GM06990 (cell line): Measurements from ENCODE around the gene DCAF6.

ENCODE experiments used
- DNase-seq: peaks from one replicate; pipeline ENCODE4 v3.0.0-alpha.2; 2011; ENCODE audit not compliant: insufficient read length; ENCODE audit errors: extremely low read depth
- H3K27me3 ChIP-seq: replicated peaks from 2 replicates; pipeline ENCODE4 v1.6.0; 2011; ENCODE audit warnings: low read length; ENCODE audit not compliant: control insufficient read depth, insufficient read depth
- H3K36me3 ChIP-seq: 2 replicates; pipeline ENCODE4 v1.5.1; 2011; ENCODE audit warnings: low read length; ENCODE audit not compliant: control insufficient read depth, insufficient read depth
- H3K4me3 ChIP-seq: replicated peaks from 2 replicates; pipeline ENCODE4 v1.5.1; 2011; ENCODE audit warnings: low read depth, mild to moderate bottlenecking, control low read depth, low read length
- CTCF ChIP-seq: IDR thresholded peaks from 2 replicates; pipeline ENCODE4 v1.5.1; 2011; ENCODE audit warnings: low read length, control low read depth, mild to moderate bottlenecking, inconsistent platforms; ENCODE audit not compliant: insufficient read depth, poor library complexity, severe bottlenecking

The DCAF6 gene

GRCh38 chr1:168083456-168084325, 147.2 kb downstream of the DCAF6 start:
- H3K4me3 ChIP-seq: no peak overlapping the region

GRCh38 chr1:168084396-168085231, 148.1 kb downstream of the DCAF6 start:
- DNase-seq: peak; percentile 47

More at GRCh38 chr1:168083456-168084325, 147.2 kb downstream of the DCAF6 start:
- DNase-seq: no peak
- Histone ChIP-seq H3K36me3 (peaks cover 1% of the 10 kb centered on the region; the same call in 1 of the 2 replicates), H3K27me3 (no peaks in the 10 kb centered on the region)
- TF ChIP-seq CTCF: no peak

GRCh38 chr1:168085401-168085872, 149.0 kb downstream of the DCAF6 start:
- DNase-seq: no peak
- Histone ChIP-seq H3K4me3 (no peak overlapping the region), H3K36me3 (no peaks in the 10 kb centered on the region), H3K27me3 (no peaks in the 10 kb centered on the region)
- no peak for TF ChIP-seq CTCF

More at GRCh38 chr1:168084396-168085231, 148.1 kb downstream of the DCAF6 start:
- peak; percentile 90 for TF ChIP-seq CTCF
- no peaks in the 10 kb centered on the region for H3K27me3 ChIP-seq
- no peak overlapping the region for H3K4me3 ChIP-seq
- H3K36me3 ChIP-seq: no peaks in the 10 kb centered on the region

GRCh38 chr1:168086438-168086837, 150.0 kb downstream of the DCAF6 start:
- Histone ChIP-seq H3K36me3 (no peaks in the 10 kb centered on the region), H3K4me3 (no peak overlapping the region), H3K27me3 (no peaks in the 10 kb centered on the region)
- no peak for TF ChIP-seq CTCF
- no peak for DNase-seq

GRCh38 chr1:168087696-168088095, 151.2 kb downstream of the DCAF6 start:
- DNase-seq: no peak
- no peaks in the 10 kb centered on the region for H3K27me3 ChIP-seq
- TF ChIP-seq CTCF: no peak
- no peaks in the 10 kb centered on the region for H3K36me3 ChIP-seq
- no peak overlapping the region for H3K4me3 ChIP-seq
